AG08396 (cell line): ENCODE results near the gene MED12.

Experiments
- DNase-seq: peaks from one replicate; pipeline ENCODE4 v3.0.0; 2012; ENCODE audit warnings: low spot score, mixed read lengths

The MED12 gene

GRCh38 chrX:71107762-71108360 lies 10.5 kb upstream of the MED12 start:
- no peak for DNase-seq

GRCh38 chrX:71109051-71109450 lies 9.3 kb upstream of the MED12 start:
- no peak for DNase-seq

GRCh38 chrX:71111141-71111843 lies 7.1 kb upstream of the MED12 start, which contains the start of gene IL2RG:
TSS of gene IL2RG (minus strand) at chrX:71111577. CDS start at chrX:71111539, 38 bp downstream.
- DNase-seq: no peak

DNA sequence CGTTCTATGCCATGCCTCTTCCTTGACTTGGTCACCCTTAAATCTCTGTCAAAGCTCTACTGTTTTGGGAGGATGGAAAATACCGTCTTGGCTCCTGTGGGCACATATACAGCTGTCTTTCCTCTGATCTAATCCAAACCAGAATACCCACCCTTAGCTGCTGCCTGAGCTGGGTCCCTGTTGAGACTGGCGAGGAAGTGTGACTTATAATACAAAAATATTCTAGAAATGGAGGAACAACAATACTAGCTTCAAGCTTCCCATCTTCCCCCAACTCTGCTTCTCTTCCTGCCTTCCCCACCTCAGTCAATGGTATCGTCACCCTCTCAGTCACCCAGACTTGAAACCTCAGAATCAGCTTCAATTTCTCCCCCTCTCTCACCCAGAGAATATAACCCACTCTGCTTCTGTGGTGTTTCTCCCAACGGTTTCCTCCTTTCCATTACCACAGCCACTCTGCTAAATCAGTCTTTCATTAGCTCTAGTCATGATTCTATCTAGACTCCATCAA lies 6.4 kb upstream of the MED12 start:
- DNase-seq: no peak

DNA sequence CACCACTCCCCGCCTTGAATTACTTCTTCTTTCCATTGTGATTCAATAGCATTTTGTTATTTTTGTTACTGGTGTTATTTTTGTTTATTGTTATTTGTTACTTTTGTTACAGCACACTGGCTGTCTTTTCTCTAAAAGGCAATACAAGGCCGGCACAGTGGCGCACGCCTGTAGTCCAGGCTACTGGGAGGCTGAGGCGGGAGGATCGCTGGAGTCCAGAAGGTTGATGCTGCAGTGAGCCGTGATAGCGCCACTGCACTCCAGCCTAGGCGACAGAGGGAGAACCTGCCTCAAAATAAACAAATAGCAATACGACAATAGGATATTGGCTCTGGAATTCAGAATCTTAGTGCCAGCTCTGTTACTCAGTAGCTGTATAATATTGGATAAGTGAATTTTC lies 1.0 kb upstream of the MED12 start:
- DNase-seq: no peak

DNA sequence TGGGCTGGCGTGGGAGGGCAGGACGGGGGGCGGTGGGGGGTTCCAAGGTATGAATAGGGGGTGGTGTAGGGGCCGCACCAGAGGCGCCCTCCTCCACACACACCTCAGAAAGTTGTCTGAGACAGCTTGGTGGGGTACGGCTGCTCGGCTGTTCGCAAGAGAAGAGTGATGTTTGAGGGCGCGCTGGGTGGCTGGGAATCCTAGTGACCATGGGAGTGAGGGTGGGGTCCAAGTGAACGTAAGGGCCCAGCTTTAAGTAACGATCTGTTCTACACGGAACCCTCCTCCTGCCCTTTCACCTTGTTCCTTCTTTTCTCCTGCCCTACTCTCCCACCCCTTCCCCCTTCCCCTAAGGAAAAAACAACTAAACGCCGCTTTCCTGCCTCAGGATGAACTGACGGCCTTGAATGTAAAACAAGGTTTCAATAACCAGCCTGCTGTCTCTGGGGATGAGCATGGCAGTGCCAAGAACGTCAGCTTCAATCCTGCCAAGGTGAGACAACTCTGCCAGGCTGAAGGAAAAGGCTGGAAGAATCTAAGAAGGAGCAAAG lies 664 bp downstream of the MED12 start:
- no peak for DNase-seq

GRCh38 chrX:71128166-71128833 lies 9.9 kb downstream of the MED12 start:
- no peak for DNase-seq

GRCh38 chrX:71128915-71129765 lies 10.7 kb downstream of the MED12 start:
- peak; percentile 66 for DNase-seq

- no peak for DNase-seq
Observed at GRCh38 chrX:71131510-71131909, 13.1 kb downstream of the MED12 start.

GRCh38 chrX:71140440-71140839 lies 22.0 kb downstream of the MED12 start:
- DNase-seq: no peak

DNA sequence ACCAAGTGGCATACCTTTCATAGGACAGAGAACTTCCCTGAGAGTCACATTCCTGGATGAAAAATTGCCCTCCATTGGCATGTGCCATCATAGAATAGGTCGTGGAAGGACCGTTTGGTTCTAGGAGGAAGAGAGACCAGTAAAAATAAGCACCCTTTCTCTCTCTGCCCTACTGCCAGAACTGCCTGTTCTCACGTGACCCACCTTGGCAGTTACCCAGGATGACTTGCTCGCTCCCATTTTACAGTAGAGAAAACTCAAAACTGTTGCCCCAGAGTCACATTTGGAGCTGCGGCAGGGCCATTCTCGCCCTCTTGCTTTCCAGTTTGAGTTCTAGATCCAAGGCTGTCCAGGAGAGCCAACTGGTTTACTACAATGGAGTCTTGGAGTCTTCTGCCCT lies 25.1 kb downstream of the MED12 start:
- peak; percentile 44 for DNase-seq

DNA sequence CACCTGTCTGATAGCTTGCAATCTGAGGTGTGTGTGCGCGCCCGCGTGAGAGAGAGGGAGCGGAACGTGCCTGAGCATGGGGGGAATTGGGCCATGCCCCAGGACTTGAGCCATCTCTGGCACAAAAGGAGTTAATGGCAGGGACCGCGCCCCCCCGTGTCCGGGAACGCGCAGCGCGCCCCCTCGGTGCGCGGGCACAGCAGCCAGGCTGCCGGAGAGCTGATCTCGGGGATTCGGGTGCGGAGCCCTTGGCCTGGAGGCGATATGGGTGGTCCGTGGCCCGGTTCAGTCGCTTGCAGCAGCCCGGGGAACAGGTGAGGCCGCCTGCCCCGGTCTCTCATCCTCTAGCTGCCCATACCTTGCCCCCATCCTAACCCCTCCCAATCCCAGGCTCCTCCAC lies 26.3 kb downstream of the MED12 start, which contains the start of gene NLGN3:
Gene NLGN3 (plus strand): TSS at position 191 of the 400 bp plus-strand sequence. CDS start 2,909 bp downstream, outside the sequence.
- DNase-seq: no peak

DNA sequence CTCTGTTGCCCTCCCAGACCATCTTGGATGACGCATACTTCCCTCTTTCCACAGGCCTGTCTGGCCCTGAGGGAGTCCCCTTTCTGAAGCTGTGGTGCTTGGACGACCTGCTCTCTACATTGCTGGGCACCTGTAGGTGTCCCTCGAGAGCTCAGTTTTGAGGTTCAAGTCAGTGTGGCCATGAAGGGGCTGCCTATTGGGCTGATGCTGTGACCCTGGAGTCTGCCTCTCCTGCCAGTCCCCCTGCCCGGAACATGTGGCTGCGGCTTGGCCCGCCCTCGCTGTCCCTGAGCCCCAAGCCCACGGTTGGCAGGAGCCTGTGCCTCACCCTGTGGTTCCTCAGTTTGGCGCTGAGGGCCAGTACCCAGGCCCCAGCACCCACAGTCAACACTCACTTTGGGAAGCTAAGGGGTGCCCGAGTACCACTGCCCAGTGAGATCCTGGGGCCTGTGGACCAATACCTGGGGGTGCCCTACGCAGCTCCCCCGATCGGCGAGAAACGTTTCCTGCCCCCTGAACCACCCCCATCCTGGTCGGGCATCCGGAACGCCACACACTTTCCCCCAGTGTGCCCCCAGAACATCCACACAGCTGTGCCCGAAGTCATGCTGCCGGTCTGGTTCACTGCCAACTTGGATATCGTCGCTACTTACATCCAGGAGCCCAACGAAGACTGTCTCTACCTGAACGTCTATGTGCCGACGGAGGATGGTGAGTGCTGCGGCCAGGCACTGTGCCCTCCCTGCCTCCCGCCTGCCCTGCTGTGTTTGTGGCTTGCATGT lies 29.3 kb downstream of the MED12 start:
- DNase-seq: no peak

DNA sequence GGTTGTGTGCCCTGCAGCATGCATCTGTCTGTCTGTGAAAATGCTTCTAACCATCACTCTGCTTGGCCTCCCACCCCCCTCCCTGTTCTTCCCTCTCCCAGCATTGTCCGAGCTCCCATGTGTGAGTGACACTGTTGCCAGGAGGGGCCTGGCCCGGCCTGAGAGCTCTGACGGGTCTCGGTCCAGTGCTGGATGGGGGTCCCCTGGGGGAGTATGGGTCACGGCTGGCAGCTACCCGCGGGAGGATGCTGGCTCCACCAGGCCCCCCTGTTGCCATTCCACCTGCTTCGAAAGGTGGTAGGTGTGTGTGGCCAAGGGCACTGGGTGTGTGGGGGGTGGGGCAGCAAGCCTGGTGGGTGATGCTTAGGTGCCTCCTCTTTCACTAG lies 29.9 kb downstream of the MED12 start:
- DNase-seq: no peak

- no peak for DNase-seq
Observed at GRCh38 chrX:71151366-71151765, 33.0 kb downstream of the MED12 start.

- DNase-seq: no peak
Observed at GRCh38 chrX:71154196-71154595, 35.8 kb downstream of the MED12 start.

GRCh38 chrX:71154641-71155040 lies 36.2 kb downstream of the MED12 start:
- no peak for DNase-seq

DNA sequence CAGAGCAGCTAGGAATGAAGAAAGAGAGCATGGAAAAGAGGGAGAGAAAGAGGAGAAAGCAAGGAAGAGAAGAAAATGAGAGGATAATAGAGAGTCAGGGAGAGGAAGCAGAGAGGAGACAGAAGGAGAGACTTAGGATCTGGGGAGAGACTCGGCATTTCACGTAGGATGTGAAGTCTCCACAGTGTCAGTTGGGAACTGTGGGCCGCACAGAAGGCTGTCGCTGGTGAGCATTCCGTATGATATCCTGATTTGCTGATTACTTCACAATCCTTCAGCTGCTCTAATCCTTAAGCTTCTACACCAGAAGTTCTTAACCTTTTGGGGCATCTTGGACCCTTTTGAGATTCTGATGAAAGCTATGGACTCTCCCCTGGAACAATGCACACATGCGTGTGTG lies 40.2 kb downstream of the MED12 start:
- no peak for DNase-seq

DNA sequence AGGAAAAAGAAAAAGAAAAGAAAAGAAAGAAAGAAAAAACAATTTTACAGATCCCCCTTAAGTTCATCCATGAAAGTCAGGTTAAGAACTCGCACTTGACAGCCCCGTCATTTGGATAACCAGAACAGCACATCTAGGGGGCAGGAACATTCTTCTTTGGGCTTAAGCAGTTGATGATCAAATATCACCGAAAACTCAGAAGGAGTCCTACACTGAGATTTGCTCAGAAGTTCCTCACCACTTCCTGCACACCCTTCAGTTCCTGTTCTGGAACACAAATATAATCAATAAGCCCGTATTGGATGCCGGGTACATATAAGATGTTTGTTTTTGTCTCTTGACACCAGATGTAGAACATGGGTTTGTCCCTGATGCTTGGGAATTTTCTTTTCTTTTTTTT lies 40.9 kb downstream of the MED12 start:
- no peak for DNase-seq

- no peak for DNase-seq
Observed at GRCh38 chrX:71160475-71160874, 42.1 kb downstream of the MED12 start.

DNA sequence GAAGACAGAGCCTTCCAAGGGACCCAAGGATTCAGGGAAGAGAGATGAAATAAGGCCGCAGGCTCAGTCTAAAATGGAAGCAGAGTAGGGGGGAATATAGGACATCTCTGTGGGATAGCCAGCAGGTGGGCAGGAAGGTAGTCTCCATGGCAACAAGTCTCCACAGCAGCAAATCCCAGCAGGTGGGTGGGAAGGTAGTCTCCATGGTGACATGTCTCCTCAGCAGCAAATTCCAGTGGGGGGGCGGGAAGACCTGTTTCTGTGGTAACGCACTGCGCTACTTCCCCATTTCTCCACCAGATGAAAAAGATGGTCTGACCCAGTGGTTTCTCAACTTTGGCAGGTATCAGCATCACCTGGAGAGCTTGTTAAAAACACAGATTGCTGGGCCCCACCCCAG lies 44.6 kb downstream of the MED12 start:
- no peak for DNase-seq
